Body of pancreas (tissue), 4 donors: ENCODE results near the gene GALM. TPM values are rescaled to one million over a fixed set of nuclear protein-coding genes. Genes with fewer than 3 reads are reported as not detected.
A peak's percentile ranks its signal among the peaks of the same experiment; 100 is the strongest.

ENCODE experiments used
- ATAC-seq: fragments of 150-250 bp; one replicate; pipeline ENCODE4 v1.9.1; 2016
- DNase-seq, 4 donors: peaks; one replicate each; pipeline ENCODE4 v3.0.0-alpha.2; 2019
- H3K27ac ChIP-seq, 4 donors: fragments of 200-600 bp; sonication (generic); 1 replicate in 3 of 4; 2 replicates in 1 of 4; pipeline versions ENCODE4 v1.5.1 to v1.6.1; 2016 to 2019; ENCODE audit warnings: mild to moderate bottlenecking in 1 of 4, mixed read lengths in 1 of 4, moderate library complexity in 1 of 4
- H3K27me3 ChIP-seq, 2 donors: fragments of 200-600 bp; sonication (generic); one replicate each; pipeline ENCODE4 v1.6.0; 2016; ENCODE audit warnings: mild to moderate bottlenecking in 1 of 2
- H3K36me3 ChIP-seq, 2 donors: fragments of 200-600 bp; sonication (generic); replicated peaks in 1 of 2; 2 replicates each; pipeline ENCODE4 v1.5.1; 2016; ENCODE audit warnings: low read depth in 2 of 2; ENCODE audit not compliant: insufficient read depth in 1 of 2
- H3K4me1 ChIP-seq: fragments of 200-600 bp; sonication (generic); one replicate; pipeline ENCODE4 v1.6.0; 2016
- H3K4me3 ChIP-seq, 2 donors: fragments of 200-600 bp; sonication (generic); 1 replicate in 1 of 2; 2 replicates in 1 of 2; pipeline ENCODE4 v1.5.1; 2016 to 2019
- H3K9me3 ChIP-seq, 3 donors: fragments of 200-600 bp; sonication (generic); 1 replicate in 2 of 3; 2 replicates in 1 of 3; pipeline ENCODE4 v1.5.1; 2016
- POLR2A ChIP-seq, 3 donors: fragments of 450-650 bp; IDR thresholded peaks; one replicate each; pipeline ENCODE4 v1.6.1; 2016; ENCODE audit warnings: antibody characterized with exemption in 3 of 3, mild to moderate bottlenecking in 2 of 3
- WGBS, 2 donors: methylation state at CpG; one replicate each; pipeline ENCODE4 v1.1.5; 2017; 5-methylcytosine and 5-hydroxymethylcytosine counted together
- intact Hi-C: fragments of 100-400 bp; cut with DNase I; formaldehyde crosslinking; loops from one replicate; pipeline ENCODE4 v1.15.1; 2023
- total RNA-seq, 2 donors: library from RNA; depleted of rRNA; stranded (reverse); fragments of >200 nt; gene quantifications; one replicate each; pipeline ENCODE4 v1.1.0, GENCODE V29; 2016
- TF ChIP-seq, protein P1 (sequence below), 7 experiments: fragments of 450-650 bp in 4 of 7; fragments of 200-600 bp in 3 of 7; sonication (generic) in 3 of 7; IDR thresholded peaks; one replicate each; pipeline ENCODE4 v1.5.1; 2016 to 2019; ENCODE audit warnings: antibody characterized with exemption in 7 of 7

The GALM gene
- total RNA-seq, 2 donors from 2014 or later: 7.5 to 20.4 TPM

DNA sequence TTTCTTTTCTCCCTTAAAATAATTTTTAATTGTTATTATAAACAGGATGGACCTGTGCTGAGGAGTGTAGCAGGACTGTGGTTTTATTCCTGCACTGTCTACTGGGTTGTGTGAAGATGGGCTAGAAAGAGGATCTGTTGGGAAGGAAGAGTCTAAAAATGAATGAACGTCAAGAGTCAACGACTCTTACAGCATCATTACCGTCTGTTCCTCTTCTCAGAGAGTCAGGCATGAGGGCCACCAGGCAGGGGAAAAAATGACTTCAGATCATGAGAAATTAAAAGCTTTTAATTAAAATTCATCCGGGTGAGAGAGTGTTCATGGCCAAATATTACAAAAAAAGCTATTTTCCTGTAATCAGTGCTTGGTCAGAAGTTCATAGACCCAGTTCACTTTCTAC lies 52.7 kb downstream of the GALM start:
- WGBS, 2 donors: 78 to 86% methylated on average over 4 of the region's 4 CpGs
- Histone ChIP-seq H3K27me3 (no peaks in the 10 kb centered on the region), H3K4me1 (peaks cover 42% of the 10 kb centered on the region), H3K36me3 (no peaks in the 10 kb centered on the region), H3K4me3 (no peak overlapping the region), H3K27ac (no peak overlapping the region), H3K9me3 (no peaks in the 10 kb centered on the region)
- intact Hi-C loops: no loop called here
- ATAC-seq (no peak), DNase-seq (no peak)
- no peak for TF ChIP-seq POLR2A (IDR thresholded peaks at IDR 0.05)
- TF ChIP-seq, protein P1, sequence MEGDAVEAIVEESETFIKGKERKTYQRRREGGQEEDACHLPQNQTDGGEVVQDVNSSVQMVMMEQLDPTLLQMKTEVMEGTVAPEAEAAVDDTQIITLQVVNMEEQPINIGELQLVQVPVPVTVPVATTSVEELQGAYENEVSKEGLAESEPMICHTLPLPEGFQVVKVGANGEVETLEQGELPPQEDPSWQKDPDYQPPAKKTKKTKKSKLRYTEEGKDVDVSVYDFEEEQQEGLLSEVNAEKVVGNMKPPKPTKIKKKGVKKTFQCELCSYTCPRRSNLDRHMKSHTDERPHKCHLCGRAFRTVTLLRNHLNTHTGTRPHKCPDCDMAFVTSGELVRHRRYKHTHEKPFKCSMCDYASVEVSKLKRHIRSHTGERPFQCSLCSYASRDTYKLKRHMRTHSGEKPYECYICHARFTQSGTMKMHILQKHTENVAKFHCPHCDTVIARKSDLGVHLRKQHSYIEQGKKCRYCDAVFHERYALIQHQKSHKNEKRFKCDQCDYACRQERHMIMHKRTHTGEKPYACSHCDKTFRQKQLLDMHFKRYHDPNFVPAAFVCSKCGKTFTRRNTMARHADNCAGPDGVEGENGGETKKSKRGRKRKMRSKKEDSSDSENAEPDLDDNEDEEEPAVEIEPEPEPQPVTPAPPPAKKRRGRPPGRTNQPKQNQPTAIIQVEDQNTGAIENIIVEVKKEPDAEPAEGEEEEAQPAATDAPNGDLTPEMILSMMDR (IDR thresholded peaks at IDR 0.05): no peak

DNA sequence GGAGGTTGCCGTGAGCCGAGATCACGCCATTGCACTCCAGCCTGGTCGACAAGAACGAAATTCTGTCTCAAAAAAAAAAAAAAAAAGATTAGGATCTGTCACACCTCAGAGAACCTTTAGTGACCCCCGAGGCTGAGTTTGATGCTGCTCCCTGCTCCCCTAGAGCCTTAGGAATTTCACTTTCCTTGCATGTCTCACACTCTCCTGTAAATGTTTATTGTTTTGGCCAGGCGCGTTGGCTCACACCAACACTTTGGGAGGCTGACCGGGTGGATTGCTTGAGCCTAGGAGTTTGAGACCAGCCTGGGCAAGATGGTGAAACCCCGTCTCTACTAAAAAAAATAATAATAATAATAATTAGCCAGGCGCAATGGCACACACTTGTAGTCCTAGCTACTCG lies 53.8 kb downstream of the GALM start:
- Histone ChIP-seq H3K4me1 (peaks cover 40% of the 10 kb centered on the region), H3K36me3 (no peaks in the 10 kb centered on the region), H3K27ac (no peak overlapping the region), H3K4me3 (no peak overlapping the region), H3K27me3 (no peaks in the 10 kb centered on the region), H3K9me3 (no peaks in the 10 kb centered on the region)
- ATAC-seq (no peak), DNase-seq (no peak)
- TF ChIP-seq, protein P1 (IDR thresholded peaks at IDR 0.05): no peak
- no peak for TF ChIP-seq POLR2A (IDR thresholded peaks at IDR 0.05)
- intact Hi-C loops: loop anchor here (10.0 kb wide), 1 partner anchor 135 kb away; no protein-coding TSS in a partner anchor
- WGBS, 2 donors: 93 to 94% methylated on average over 12 of the region's 12 CpGs

DNA sequence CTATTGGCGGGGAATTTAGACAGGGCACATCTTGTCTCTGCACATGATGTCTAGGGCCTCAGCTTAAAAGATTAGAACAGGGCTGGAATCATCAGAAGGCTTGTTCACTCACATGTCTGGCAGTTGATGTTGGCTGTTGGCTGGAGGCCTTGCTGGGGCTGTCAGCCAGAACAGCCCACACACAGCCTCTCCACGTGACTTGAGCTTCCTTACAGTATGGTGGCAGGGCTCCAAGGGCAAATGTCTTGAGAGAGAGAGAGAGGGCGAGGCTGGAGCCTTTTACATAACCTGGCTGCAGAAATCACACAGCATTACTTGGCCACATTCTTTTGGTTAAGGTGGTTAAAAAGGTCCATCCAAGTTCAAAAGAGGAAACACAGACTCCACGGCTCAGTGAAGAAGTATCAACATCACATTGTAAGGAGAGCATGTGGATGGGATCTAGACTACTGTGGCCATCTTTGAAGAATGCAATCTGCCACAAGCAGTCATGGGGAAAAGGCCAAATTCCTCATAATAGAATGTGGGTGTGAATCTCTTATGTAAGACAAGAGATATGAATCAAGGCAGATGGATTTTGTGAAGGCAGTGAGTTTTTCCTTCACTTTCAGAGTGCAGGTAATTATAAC lies 54.8 kb downstream of the GALM start:
- Histone ChIP-seq H3K9me3 (no peaks in the 10 kb centered on the region), H3K4me1 (peaks cover 40% of the 10 kb centered on the region), H3K27me3 (no peaks in the 10 kb centered on the region), H3K36me3 (no peaks in the 10 kb centered on the region), H3K4me3 (no peak overlapping the region), H3K27ac (peak overlapping the region in 1 of 4 donors; percentile 31)
- 32 to 48% methylated on average over 3 to 4 of the region's 4 CpGs for WGBS, 2 donors
- ATAC-seq (peak; percentile 85), DNase-seq (peak; percentile 66 to 82 (median 78))
- intact Hi-C loops: loop anchor here (10.0 kb wide), 1 partner anchor 136 kb away; no protein-coding TSS in a partner anchor
- TF ChIP-seq, protein P1 (IDR thresholded peaks at IDR 0.05): no peak
- TF ChIP-seq POLR2A (IDR thresholded peaks at IDR 0.05): no peak

DNA sequence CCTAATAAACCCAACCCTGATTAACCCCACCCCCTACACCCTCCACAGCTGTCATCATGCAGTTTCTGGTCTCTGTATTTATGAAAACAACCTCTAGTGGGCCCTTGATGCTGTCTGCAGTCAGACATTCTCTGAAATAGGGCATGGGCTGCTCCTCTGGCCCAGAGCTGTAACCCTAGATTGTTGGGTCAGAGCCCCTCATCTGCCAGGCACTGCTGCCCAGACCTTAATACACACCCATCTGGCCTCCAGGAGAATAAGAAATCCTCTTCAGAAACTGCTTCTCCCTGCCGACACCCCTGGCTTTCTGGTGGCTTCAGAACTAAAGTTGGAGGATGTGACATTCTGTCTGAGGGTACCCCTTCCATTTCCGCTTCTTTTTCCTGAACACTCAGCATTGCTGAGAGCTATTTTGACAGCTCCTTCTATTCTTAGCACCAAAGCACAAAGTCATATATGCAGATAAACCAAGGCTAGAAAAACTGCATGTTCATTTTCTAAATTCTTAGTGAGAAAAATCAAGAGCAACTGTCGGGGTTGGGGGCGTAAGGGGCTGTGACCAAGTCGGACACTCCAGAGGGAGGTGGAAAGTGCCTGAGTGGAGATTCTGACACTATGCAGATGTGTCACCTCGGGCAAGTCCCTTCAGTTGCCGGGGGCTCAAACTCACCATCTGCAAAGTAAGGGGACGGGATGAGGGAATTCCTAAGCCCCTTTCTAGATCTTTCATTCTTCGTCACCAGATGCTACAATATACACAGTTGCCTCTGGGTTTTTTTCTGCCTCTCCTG lies 56.6 kb downstream of the GALM start:
- H3K36me3 ChIP-seq: no peaks in the 10 kb centered on the region
- peaks cover 40% of the 10 kb centered on the region for H3K4me1 ChIP-seq
- H3K9me3 ChIP-seq: no peaks in the 10 kb centered on the region
- no peak for DNase-seq
- ATAC-seq: no peak
- WGBS, 2 donors: 54 to 61% methylated on average over 9 of the region's 9 CpGs
- TF ChIP-seq, protein P1 (IDR thresholded peaks at IDR 0.05): no peak
- TF ChIP-seq POLR2A (IDR thresholded peaks at IDR 0.05): no peak
- H3K27me3 ChIP-seq: no peaks in the 10 kb centered on the region
- no peak overlapping the region for H3K4me3 ChIP-seq
- intact Hi-C loops: loop anchor here (10.0 kb wide), 1 partner anchor 138 kb away; no protein-coding TSS in a partner anchor
- H3K27ac ChIP-seq: peak overlapping the region in 3 of 4 donors; percentile 39 to 47 (median 40)
